DND-41 (cell line): Measurements from ENCODE around the gene MTF2.

Experiments
- CTCF ChIP-seq: IDR thresholded peaks from 2 replicates; pipeline ENCODE4 v1.5.1; 2012; ENCODE audit warnings: borderline replicate concordance, low read length, moderate library complexity, mild to moderate bottlenecking; ENCODE audit not compliant: poor library complexity, severe bottlenecking; ENCODE audit errors: extremely low read depth
- EZH2 ChIP-seq: IDR thresholded peaks from 3 replicates; pipeline ENCODE4 v1.6.1; 2012; ENCODE audit warnings: borderline replicate concordance, low read depth, mild to moderate bottlenecking, moderate library complexity, low read length, inconsistent platforms; ENCODE audit not compliant: severe bottlenecking

- TF ChIP-seq EZH2 (no peak), CTCF (no peak)
Measured at GRCh38 chr1:93143136-93143535, 64.1 kb downstream of the MTF2 start.
